ENCODE data around the gene CPEB4. TPM values are rescaled to one million over a fixed set of nuclear protein-coding genes. Genes with fewer than 3 reads are reported as not detected.

CPEB4 gene
- total and polyA plus RNA-seq, 2 of the 8 experiments (the other 6 are each of a cell fraction or from before 2014, with no cell fraction given), result 8.4 to 13.4 TPM

- no peak overlapping the region for H2BK12ac ChIP-seq (ENCODE audit: low read depth, low read length)
- H4K5ac ChIP-seq (ENCODE audit: insufficient read length, low read depth, low read length), result no peak overlapping the region
- H3K23ac ChIP-seq (ENCODE audit: insufficient read length), result no peak overlapping the region
- no peaks in the 10 kb centered on the region for H3K23me2 ChIP-seq (ENCODE audit: low read depth, low read length)
- H4K20me1 ChIP-seq (replicated peaks in 1 of 2; ENCODE audit: control insufficient read depth in 1 of 2, insufficient read depth in 2 of 2, low read length in 2 of 2), result no peaks in the 10 kb centered on the region
- H3K14ac ChIP-seq (ENCODE audit: insufficient read length), result no peak overlapping the region
- DNase-seq (ENCODE audit: low read depth in 1 of 2, low spot score in 2 of 2), result no peak
- CTCF ChIA-PET (ENCODE audit: partially characterized antibody), result interaction anchor here (0.7 to 1.8 kb wide), 3 partner anchors 12 to 869 kb away, joined by 3 to 4 read pairs (median 3); no protein-coding TSS in a partner anchor
- no peak overlapping the region for H3K9ac ChIP-seq (replicated peaks in 1 of 4; ENCODE audit: extremely low read depth in 1 of 4, low read depth in 3 of 4, low read length in 3 of 4)
- peaks cover 0 to 2% (median 0%) of the 10 kb centered on the region in 4 experiments; a peak in 1 of 7 replicates for H3K27me3 ChIP-seq (replicated peaks in 1 of 4; ENCODE audit: control insufficient read depth in 3 of 4, extremely low read depth in 1 of 4, insufficient read depth in 3 of 4, low read length in 3 of 4)
- H2BK5ac ChIP-seq (ENCODE audit: low read depth, low read length), result no peak overlapping the region
- H3K79me1 ChIP-seq (ENCODE audit: low read depth, low read length), result no peaks in the 10 kb centered on the region
- POLR2A ChIA-PET (ENCODE audit: partially characterized antibody), result interaction anchor here (1.1 kb wide), 1 partner anchor 110 kb away, joined by 3 read pairs; no protein-coding TSS in a partner anchor
- H3K56ac ChIP-seq (replicated peaks; ENCODE audit: insufficient read length, low read depth, low read length), result no peak overlapping the region
- no peaks in the 10 kb centered on the region for H3K36me3 ChIP-seq (ENCODE audit: control insufficient read depth in 2 of 4, insufficient read depth in 4 of 4, low read length in 3 of 4)
- H2BK20ac ChIP-seq (ENCODE audit: low read length), result no peak overlapping the region
- H3K4ac ChIP-seq (replicated peaks; ENCODE audit: insufficient read length, low read depth, low read length), result no peak overlapping the region
- H3K4me1 ChIP-seq (replicated peaks in 1 of 4; ENCODE audit: control insufficient read depth in 3 of 4, insufficient read depth in 4 of 4, low read length in 3 of 4), result no peaks in the 10 kb centered on the region
- H3K4me2 ChIP-seq (ENCODE audit: insufficient read depth in 1 of 2, low read depth in 2 of 2, low read length in 2 of 2), result no peak overlapping the region
- no peak overlapping the region for H4K8ac ChIP-seq (ENCODE audit: extremely low read depth, insufficient read depth, low read length)
- H3K27ac ChIP-seq (ENCODE audit: low read depth, low read length), result no peak overlapping the region
- H2BK120ac ChIP-seq (replicated peaks; ENCODE audit: low read depth, low read length), result no peak overlapping the region
- no peak overlapping the region for H2AK5ac ChIP-seq (ENCODE audit: low read depth, low read length)
- H4K91ac ChIP-seq (replicated peaks; ENCODE audit: insufficient read length, low read length), result no peak overlapping the region
- no peak overlapping the region for H3K4me3 ChIP-seq (ENCODE audit: extremely low read depth in 1 of 4, insufficient read depth in 2 of 4, low read depth in 3 of 4, low read length in 4 of 4)
- no peaks in the 10 kb centered on the region for H3K79me2 ChIP-seq (ENCODE audit: control insufficient read depth in 1 of 2, insufficient read depth in 2 of 2, low read length in 2 of 2)
- 90% methylated on average over 11 of the region's 11 CpGs; no CpG with 5 or more reads in 1 of the 2 experiments for WGBS, 2 experiments (ENCODE audit: extremely low coverage in 1 of 2, insufficient coverage in 1 of 2, insufficient read length in 1 of 2, insufficient replicate concordance in 2 of 2, low coverage in 1 of 2, low lambda C conversion rate in 2 of 2, missing lambda C conversion rate in 1 of 2)
- 0 out of 4 replicates have a peak, but pooled peaks cover 0 to 5% of the 10 kb centered on the region in 2 experiments for H3K9me3 ChIP-seq (ENCODE audit: insufficient read depth in 2 of 2, low read depth in 1 of 2, low read length in 1 of 2)
- no peak overlapping the region for H3K18ac ChIP-seq (ENCODE audit: extremely low read depth, low read length)
- no peak overlapping the region for H2BK15ac ChIP-seq (ENCODE audit: low read length)
- no peak for FAIRE-seq
- TF ChIP-seq TAF1 (IDR thresholded peaks at IDR 0.05; ENCODE audit: low read depth, low read length), result no peak
- TF ChIP-seq YY1 (IDR thresholded peaks at IDR 0.05; ENCODE audit: low read depth, low read length), result no peak
- no peak for TF ChIP-seq PHF8 (conservative IDR thresholded peaks at IDR 0.05; ENCODE audit: low read depth, low read length)
- no peak for TF ChIP-seq HDAC2 (IDR thresholded peaks at IDR 0.05; ENCODE audit: borderline replicate concordance in 1 of 2, low read depth in 2 of 2, low read length in 2 of 2)
- no peak overlapping the region for H2AFZ ChIP-seq (ENCODE audit: low read length)
These were observed 34.6 kb upstream of the CPEB4 start for GRCh38 chr5:173853370-173854131.

Data from H1 (cell line).